ENCODE results near the gene PLXNA2.

DNA sequence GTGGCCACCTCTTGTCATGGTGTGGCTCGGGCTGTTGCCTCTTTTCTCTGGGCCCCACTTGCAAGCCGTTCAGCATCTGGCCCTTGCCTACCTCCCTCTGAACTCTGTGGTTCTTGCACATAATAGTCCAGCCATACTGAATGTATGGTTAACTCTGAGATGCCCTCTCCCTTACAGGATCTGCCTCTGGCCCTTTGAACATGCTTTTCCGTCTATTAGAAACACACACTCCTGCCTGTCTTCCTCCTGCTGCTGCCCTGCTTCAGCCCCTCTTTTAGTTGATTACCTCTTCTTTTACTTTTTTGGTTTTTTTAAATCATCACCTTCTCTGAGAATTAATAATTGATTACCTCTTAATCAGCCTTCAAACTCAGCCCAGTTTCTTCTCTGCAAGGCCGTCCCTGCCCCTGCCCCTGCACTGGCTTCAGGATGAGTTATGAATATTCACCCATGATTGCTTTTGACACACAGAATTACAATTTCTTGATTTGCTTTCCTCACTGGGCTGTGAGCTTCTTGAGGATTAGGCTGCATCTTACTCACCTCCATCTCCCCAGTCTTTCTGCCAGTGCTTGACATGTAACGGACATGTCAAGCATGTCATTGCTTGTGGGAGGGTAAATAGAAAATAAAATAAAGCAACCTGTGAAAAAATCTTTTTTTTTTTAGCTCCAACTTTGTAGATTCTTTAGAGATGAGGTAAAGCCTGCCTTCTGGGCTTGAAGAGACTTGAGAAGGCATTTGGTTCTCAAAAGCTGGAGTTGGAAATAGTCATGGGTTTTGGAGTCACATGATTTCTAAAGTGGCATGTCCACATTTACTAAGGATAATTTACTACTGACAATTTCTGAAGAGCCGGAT is 158.3 kb downstream of the PLXNA2 start:
- TF ChIP-seq CTCF (IDR thresholded peaks at IDR 0.05) (no peak), POLR2AphosphoS5 (IDR thresholded peaks at IDR 0.05; ENCODE audit: insufficient read depth in 1 of 2, low read depth in 1 of 2) (peak in 1 of 2 donors; percentile 11)

Measured in vagina (tissue), 2 donors.